NCI-H345 (cell line): ENCODE measurements around the gene ACVR1B.

ENCODE experiments used
- DNase-seq: peaks from one replicate; lab custom pipeline; 2025; lab: John Stamatoyannopoulos, UW

The ACVR1B gene

DNA sequence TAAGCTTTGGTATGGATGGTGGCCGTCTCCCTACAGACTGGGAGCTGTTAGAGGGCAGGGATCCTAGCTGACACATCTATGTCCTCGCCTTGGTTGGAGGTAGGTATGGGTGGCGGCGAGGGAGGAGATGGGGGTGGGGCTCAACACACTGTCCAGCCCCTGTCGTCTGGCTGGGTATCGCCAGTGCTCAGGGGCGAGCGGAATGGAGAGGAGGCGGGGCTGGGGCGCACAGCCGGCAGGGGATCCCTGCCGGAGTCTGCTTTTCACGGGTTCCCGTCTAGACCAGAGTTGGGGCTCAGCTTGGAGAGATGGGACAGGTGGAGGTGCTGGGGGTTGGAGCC, 71.3 kb downstream of the ACVR1B start:
- DNase-seq = peak; percentile 38

DNA sequence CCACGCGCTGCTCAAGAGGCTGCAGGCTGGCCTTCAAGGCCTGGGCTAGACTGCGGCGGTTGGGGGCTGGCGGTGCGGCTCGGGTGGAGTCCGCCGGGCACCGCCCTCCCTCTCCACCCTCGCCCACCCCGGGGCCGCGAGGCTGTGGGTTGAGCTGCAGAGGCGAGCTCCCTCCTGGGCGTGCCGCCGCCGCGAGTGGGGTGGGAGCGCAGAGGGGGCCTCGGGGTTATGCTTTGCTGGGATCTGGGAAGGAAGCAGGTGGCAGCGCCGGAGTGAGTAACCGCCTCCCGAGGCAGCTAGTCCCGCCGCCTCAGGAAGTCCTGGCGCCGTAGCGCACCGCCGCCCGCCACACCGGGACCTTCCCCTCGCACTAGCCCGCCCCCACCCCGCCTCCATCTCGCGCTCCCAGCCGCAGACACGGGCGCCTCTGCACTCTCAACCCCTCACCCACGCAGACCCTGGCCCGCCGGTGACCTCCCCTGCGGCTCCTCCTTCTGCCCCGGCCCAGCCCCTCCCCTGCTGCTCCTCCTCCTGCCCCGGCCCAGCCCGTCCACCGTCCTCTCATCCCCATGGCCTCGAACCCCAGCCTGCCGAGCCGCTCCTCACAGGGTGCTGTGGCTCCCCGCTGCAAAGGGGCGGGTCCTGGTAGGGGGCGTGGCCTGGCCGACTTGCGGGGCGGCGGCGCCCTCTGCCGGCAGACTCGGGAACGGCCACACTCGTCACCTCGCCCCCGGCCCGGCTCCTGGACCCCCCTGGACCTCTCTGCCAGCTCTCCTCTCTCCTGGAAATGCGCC, 71.9 kb downstream of the ACVR1B start:
- peak; percentile 84 for DNase-seq

DNA sequence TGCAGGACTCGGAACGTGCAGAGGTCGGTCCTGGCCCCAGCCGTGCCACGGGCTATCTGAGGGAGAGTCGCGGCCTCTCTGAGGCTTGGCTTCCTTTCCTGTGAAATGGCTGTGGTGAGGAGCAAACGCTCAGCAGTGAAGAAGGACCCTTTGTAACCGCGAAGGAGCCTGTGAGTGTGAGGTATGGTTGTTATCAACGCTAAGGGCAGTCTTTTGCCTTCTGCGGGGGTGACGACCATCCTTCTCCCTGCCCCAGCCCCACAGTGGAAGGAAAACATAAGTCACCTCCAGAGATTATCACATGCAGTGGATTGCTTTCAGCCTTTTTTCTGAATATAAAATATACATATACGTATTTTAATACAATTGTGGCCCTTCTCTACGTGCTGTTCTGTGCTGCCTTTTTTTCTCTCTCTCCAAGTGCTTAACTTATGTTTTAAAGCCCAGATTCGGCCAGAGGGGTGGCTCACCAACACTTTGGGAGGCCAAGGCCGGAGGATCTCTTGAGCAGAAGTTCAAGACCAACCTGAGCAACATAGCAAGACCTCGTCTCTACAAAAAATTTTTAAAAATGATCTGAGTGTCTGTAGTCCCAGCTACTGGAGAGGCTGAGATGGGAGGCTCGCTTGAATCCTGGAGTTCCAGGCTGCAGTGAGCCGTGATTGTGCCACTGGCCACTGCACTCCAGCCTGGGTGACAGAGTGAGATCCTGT, 72.6 kb downstream of the ACVR1B start:
- no peak for DNase-seq

DNA sequence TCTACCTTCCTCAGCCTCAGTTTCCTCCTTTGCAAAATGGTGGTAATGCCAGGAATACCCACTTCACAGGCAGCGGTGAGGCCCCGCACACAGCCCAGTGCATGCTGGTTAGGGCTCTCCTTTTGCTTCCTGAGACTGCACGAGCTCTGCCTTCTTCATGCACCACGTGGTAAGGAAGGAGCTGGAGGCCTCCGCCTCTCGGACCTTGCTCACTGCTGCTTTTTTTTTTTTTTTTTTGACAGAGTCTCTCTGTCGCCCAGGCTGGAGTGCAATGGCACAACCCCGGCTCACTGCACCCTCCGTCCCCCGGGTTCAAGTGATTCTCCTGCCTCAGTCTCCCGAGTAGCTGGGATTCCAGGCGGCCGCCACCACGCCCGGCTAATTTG, 73.3 kb downstream of the ACVR1B start:
- no peak for DNase-seq

DNA sequence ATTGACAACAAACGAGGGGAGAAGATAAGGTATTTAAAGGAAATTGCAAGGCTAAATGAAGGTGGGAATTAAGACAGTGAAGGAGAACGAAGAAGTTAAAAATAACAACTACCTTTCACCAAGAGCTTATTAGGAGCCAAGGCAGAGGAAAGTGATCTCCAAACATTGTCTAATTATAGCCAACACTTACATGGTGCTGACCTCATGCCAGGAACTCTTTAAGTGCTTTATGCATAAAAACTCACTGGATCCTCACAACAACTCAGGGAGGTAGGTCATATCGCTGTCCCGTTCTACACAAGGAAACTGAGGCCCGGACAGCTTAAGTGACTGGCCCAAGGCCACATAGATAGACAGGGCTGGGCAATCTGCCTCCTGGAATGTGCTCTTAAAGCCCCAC, 74.8 kb downstream of the ACVR1B start:
- no peak for DNase-seq

DNA sequence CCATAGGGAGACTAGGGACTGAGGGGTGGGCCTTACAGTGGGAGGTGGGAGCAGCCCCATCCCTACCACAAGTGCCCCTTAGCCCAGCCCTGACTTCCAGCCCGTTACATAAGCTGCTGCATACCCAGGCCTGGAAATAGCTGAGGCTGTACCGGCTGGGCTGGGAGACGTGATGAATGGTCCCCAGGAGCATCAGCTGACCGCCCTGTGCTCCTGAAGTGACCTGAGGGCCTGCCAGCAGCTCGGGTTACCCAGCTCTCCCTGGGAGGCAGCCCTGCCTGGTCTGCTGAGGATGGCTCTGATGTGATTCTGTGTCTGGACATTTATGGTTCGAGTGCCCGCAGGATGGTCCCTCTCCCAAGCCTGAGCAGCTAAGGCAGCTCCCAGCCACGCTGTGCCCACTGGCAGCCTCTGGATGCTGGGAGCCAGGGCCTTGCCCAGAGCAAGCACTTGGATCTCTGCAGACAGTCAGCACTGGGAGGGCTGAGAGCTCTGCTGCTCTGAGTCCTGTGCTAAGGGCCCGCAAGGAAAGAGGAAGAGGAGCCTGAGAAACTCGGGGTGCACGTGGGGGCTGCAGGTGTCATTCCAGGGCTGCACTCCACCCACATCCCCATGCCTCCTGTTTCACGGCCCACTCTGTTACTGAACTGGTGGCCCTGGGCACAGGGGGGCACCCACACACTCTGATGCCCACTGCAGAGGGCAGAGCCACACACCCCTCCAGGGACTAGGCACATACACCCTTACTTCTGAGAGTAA, 75.8 kb downstream of the ACVR1B start:
- DNase-seq = no peak

DNA sequence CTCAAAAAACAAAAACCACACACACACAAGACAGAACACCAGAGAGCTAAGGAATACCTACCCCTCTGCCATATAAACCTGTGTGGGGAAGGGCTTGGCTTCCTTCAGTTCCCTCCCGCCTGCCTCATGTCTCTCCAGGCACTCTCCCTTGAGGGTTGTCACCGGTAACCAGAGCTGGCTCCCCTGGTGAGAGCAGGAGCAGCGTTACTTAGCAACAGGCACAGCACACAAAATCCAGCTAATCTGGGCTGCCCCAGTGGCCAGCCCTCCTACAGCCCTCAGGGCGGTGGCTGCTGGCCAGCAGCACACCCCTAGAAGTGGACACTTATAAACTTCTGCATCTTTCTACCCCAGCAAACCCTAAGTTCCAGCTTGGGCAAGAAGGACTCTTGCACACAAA, 78.2 kb downstream of the ACVR1B start:
- peak; percentile 94 for DNase-seq

DNA sequence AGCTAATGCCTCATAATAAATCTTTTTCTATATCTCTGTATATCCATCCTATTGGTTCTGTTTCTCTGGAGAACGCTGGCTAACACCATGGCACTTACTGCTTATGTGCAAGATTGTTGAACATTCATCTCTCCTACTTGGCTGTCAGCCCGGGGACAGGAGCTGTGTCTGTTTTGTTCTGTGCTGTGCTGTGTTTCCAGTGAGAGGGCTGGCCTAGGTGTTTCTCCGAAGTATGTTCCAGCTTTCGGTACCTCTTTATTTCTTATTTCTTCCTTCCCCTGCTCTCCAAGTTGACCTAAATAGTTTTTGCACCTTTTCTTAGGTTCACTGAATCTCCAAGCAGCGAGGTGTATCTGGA, 80.9 kb downstream of the ACVR1B start:
- DNase-seq = peak; percentile 18

DNA sequence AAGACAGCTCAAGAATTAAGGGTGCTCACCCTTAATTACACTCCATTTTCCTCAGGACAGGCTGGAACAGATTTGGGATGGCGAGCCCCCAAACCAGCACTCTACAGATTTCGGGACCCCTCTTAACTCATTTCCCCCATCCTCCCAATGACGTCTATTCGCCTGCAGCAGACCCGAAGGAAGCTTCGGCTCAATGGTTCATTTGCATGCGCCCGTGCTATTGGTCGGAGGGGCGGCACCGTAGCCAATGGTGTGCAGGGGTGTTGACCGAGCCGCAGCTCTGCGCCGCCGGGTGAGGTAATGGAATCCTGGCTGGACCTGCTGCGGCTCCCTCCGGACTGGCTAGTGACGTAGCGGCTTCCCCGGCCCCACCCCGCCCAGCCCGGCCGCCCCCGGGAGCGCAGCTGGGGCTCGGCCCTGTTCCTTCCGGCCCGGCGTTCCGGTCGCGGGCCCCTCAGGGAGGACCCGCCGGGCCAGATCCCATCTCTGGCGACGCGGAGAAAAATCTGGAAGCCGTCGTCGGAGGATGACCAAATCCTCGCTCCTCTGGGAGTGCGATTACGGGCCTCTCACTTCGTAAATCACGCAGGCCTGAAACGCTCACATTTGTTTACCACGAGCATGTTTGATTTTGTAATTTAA, 81.4 kb downstream of the ACVR1B start:
- peak; percentile 95 for DNase-seq

DNA sequence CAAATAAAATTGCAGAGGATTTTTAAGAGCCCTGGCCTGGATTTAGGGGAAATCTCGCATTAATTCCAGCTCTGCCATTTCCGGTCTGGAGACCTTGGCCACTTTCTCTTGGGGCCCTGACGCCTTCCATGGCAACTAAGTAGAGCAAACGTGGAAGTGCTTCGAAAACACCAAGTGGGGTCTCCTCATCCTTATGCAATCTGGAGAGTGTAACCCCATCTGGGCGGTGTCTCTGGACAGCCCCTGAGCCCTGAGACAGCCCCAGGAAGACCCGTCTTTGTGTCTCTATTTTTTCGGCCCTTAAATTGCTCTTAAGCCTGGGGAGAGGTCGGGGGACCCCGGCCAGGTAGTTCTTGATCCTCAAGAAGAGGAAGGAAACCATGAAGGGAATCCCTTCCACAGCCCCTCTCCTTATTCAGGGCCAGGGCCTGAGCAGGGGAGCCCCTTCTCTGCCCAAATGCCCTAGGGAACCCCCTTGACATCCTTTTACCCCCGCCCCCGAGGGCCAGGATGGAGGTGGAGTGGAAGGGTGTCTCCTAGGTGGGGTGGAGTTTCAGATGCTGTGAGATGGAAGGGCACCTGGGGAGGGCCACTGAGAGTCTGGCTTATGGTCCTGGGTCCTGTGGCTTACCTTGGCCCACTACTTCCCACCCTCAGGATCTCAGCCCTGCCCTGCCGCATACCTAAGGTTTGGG, 82.1 kb downstream of the ACVR1B start:
- DNase-seq = no peak

DNA sequence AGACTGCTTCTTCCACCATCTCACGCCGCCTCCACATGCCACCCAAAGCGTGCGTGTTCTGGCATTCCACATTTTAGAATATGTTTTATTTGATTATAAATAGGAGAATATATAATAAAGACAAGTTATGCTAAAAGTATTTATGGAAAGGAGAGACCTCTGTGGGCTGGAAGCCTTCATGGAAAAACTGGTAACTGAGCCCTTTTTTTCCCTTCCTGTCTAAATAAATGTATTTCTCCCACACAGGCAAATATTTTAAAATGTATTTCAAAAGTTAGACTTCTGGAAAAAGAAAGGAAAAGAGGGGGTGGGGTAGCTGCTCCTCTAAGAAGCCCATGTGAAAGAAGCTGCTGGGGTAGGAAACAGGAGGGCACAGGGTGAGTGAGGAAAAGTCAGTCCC, 83.7 kb downstream of the ACVR1B start:
- DNase-seq = no peak

DNA sequence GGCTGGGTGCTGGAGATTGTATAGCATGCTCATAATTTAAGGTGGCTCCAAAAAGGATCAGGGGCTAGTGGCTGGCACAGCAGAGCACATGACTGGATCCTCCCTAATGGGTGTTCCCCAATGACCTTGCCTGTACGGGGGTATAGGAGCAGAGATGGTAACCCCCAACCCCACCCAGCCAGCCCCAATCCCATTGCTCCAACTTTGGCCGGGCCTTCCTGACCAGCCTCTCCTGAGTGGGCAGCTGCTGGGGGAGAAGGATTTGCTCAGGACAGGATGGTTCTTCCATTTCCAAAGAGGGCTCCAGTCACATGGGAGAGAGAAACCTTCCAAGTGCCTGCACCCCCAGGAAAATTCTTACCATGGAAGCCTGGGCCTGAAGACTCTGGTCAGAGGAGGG, 84.4 kb downstream of the ACVR1B start:
- DNase-seq = no peak

DNA sequence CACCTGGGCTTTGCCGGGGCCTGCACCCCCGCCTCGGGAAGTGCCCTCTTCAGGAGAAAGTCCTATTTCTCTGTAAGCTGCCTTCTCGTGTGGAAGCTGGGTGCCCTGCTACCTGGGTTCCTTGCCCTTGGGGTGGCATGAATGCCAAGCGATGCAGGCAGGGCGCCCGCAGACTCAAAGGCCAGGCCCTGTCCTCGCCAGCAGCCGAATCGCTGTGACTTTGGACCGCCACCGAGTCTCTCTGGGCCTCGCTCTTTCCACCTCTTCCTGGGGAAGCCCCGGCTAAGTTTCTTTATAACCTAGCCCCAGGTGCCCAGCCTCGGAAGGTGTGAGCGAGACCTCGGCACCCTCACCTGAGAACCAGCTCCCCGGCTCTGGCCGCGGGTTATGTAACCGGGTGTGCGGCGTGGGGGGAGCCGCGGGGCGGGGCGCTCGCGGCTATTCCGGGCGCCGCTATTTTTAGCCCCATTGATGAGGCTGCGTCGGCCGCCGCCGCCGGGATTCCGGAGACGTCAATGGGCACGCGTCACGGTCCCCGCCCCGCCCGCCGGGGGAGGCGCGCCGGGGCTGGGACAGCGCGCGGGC, 85.2 kb downstream of the ACVR1B start:
- peak; percentile 77 for DNase-seq

DNA sequence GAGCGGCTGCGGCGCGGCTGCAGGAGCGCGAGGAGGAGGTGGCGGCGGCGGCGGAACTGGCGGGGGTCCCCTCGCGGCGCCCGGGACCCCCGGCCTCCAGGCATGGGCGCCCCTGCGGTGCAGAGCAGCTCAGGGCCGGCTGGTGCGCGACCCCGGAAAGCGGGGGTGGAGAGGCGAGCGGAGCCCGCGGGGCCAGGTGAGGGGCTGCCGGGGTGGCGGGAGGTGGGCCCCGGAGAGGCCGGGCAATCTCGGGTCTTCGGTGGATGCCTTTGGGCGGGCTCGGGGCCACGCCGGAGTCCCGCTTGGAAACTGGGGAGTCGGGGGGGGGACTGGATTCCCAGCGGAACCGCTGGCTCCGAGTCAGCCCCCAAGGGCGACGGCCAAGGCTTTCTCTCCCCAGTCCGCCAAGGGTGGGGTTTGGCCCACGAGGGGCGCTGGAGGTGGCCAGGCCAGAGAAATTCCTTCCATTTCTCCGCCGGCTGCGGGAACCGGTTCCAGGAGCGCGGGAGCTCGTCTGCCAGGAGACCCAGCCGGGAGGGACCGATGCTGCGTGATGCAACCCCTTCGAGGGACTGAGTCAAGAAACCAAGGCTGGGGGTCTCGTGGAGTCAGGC, 85.9 kb downstream of the ACVR1B start:
- DNase-seq = peak; percentile 14

DNA sequence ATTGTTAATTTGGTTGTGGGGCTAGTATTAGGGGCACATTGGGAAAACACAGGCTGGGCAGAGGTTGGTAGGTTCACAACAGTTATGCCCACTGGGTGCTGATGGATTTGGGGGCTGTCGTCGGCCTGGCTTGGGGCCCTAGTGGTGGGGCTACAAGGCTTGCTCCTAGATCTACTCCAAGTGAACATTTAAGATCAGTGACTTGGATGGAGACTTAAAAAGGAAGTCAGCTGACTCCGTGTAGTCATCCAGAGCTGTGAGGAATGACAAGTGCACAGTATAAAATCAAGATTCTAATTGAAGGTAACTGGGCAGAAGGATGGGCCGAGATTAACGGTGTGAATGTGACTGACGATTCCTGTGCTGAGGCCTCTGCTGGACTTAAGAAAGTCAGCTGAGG, 86.9 kb downstream of the ACVR1B start:
- DNase-seq = no peak

DNA sequence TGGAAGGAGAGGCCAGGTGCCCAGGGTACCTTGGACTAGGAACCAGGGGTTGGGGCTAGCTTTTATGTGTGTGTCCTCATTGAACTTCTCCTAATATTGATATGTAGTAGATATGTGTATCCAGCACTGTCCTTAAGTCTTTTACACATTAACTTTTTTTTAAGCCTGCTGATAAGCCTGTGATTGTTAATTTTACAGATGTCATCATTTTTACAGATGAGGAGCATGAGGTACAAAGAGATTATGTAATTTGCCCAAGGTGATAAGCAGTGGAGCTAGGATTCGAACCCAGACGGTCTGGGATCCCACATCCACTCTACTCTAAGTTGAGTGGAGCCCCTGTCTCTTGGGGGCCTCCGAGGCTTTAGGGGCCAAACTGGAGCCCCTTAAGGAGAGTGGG, 89.5 kb downstream of the ACVR1B start:
- DNase-seq = no peak

DNA sequence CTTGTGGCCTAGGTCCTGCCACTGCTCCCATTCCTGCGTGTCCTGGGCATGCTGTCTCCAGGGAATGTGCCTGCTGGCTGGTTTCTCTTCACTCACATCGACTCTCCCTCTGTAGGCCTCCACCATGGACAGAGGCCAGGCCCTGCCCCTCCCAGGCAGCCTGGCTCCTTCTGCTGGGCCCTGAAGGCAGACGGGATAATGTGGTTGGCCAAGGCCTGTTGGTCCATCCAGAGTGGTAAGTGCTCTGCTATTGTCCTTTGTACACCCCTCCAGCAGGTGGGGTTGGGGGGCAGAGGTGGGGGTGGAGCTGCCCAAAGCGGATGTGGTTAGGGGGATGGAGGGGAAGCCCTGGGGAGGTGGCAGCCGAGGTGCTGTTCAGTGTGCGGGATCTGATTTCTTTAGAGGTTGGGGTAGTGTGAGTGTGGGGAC, 90.2 kb downstream of the ACVR1B start:
- no peak for DNase-seq

DNA sequence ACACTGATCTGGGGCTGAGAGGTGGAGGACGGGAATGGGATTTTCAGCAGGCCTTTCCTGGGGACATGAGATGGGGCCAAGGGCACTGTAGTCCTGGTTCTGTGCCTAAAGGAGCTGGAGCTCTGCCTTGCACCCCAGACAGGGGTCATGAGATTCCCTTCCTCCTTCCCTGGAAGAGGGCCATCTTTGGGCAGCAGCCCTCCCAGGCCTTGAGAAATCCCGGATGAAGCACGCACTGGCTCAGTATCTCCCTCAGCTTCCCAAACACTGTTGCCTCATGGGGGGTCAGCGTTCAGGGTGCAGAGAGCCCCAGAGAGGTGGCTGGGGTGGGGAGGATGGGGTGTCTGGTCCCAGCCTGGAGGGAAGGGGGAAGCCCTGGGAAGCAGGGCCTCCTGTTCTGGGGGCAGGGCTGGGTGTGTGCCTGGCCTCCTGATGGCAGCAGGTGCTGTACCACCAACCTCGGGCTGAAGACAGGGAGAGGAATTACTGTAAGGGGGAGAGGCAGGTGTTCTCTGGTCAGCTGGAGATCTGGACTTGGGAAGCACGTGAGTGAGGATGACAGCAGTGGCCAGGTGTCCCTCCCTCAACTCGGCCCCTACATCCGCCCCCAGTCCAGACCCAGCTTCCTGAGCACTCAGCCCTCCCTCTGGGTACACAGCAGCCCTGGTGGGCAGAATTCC, 91.3 kb downstream of the ACVR1B start:
- DNase-seq = no peak

DNA sequence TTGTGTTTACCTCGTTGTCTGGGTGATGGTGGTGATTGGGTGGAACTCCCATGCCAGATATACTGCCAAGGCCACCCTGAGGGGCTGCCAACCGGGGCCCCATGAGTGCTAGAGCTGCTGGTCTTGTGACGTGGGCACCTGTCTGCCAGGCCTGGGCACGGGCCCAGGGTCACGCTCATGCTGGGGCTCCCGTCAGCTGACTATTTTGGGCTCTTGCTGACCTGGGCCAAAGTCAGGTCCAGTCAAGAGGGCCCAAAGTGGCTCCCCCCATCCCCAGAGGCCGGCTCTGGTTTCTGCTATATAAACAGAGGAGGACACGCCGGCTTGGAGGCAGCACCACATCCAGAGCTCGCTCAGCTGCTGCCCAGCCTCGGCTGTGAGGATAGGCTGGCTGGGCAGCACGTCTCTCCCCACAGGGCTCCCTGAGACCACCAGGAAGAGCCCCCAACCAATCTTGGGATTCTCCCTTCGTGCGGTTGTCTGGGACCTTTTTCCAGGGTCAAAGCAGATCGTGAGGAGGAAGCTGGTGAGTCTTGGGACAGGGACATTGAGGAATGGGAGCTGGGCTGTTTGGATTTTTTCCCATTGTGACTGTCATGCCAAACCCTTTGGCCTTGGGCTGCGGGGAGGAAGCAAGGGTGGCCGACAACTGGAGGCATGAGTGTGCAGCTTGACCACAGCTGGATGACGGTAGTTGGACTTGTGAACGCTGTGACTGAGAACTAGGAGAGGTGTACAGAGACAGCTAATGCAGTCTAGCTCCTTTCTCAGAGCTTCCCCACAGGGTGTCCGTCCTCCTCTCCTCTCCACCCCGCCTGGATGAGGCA, 92.1 kb downstream of the ACVR1B start:
- DNase-seq = no peak
